Choroid plexus epithelial cell (primary cell): Measurements from ENCODE around the gene FHOD3.

Experiments used
- DNase-seq: peaks from one replicate; pipeline ENCODE4 v3.0.0-alpha.2; 2010; ENCODE audit warnings: low read depth
- H3K4me3 ChIP-seq: 2 replicates; pipeline ENCODE4 v1.5.1; 2011; ENCODE audit warnings: low read depth, mild to moderate bottlenecking, control low read depth, low read length, moderate library complexity
- CTCF ChIP-seq: conservative IDR thresholded peaks from 2 replicates; pipeline ENCODE4 v1.5.1; 2011; ENCODE audit warnings: low read depth, mild to moderate bottlenecking, control low read depth, inconsistent platforms, low read length, moderate library complexity

Gene FHOD3

GRCh38 chr18:36650266-36650665 lies 352.8 kb downstream of the FHOD3 start:
- TF ChIP-seq CTCF: no peak
- no peak for DNase-seq
- H3K4me3 ChIP-seq: no peak overlapping the region

GRCh38 chr18:36650906-36651305 lies 353.4 kb downstream of the FHOD3 start:
- no peak overlapping the region for H3K4me3 ChIP-seq
- TF ChIP-seq CTCF: no peak
- no peak for DNase-seq

GRCh38 chr18:36652503-36652902 lies 355.0 kb downstream of the FHOD3 start:
- H3K4me3 ChIP-seq: no peak overlapping the region
- DNase-seq: no peak
- no peak for TF ChIP-seq CTCF

- no peak for DNase-seq
- TF ChIP-seq CTCF: no peak
- H3K4me3 ChIP-seq: no peak overlapping the region
These were observed 355.8 kb downstream of the FHOD3 start for GRCh38 chr18:36653141-36653869.

GRCh38 chr18:36653870-36654269 lies 356.4 kb downstream of the FHOD3 start:
- no peak overlapping the region for H3K4me3 ChIP-seq
- TF ChIP-seq CTCF: no peak
- DNase-seq: no peak

GRCh38 chr18:36655074-36655473 lies 357.6 kb downstream of the FHOD3 start:
- no peak for TF ChIP-seq CTCF
- no peak for DNase-seq
- H3K4me3 ChIP-seq: no peak overlapping the region

- no peak overlapping the region for H3K4me3 ChIP-seq
- no peak for TF ChIP-seq CTCF
- no peak for DNase-seq
These were observed 358.4 kb downstream of the FHOD3 start for GRCh38 chr18:36655930-36656329.
